Measurements from ENCODE around the gene KLRF1. TPM values are rescaled to one million over a fixed set of nuclear protein-coding genes. Genes with fewer than 3 reads are reported as not detected.

The KLRF1 gene
- total and polyA plus RNA-seq, 2 experiments from 2014 or later: 0.50 TPM; not detected in 1

DNA sequence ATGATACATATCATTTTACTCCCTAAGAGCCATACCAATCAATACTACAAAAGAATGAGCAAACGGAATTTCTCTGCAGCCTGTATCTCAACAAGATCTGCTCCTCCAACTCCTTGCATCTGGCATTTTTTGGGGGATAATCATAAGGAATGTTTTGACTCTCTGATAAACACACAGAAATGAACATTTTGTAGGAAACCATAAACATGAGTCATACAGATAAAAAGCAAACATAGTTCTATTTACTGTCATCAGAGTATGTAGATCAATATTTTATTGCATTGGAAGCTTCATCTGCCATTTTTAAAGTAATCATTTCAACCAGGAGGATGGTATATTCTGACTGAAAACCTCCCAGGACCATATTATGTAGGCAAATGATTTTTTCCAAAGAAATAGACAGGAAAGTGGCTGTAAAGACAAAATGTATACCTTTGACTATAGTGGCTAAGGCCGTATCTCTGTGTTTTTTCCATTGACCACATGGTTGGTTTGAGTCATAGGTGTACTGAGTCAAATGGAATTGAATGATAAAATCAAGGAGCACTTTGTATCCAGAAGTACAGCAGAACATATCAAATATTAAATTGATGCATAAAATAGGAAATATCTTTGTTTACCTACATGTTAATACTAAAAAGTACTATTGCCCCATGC, 34.2 kb upstream of the KLRF1 start (continued):
- TF ChIP-seq CTCF (conservative IDR thresholded peaks at IDR 0.05; ENCODE audit: low read depth in 2 of 2) (no peak), REST (IDR thresholded peaks at IDR 0.05; ENCODE audit: unreplicated experiment) (no peak), ZNF114 (CRISPR knock-in tag; IDR thresholded peaks at IDR 0.05) (no peak), ETS1 (IDR thresholded peaks at IDR 0.05) (no peak), NANOG (IDR thresholded peaks at IDR 0.05; ENCODE audit: borderline replicate concordance) (no peak), EZH2phosphoT487 (IDR thresholded peaks at IDR 0.05; ENCODE audit: unreplicated experiment) (no peak)

GRCh38 chr12:9793779-9794395, 33.4 kb upstream of the KLRF1 start:
- Mint-ChIP-seq H3K4me1 (peaks cover 29% of the 10 kb centered on the region), H3K27ac (no peak overlapping the region; the same call in 1 of the 2 replicates), H3K9me3 (peaks cover 12% of the 10 kb centered on the region), H3K36me3 (ENCODE audit: low read depth) (peaks cover 13% of the 10 kb centered on the region; the same call in 2 of the 3 replicates), H3K4me3 (no peak overlapping the region), H3K27me3 (ENCODE audit: insufficient read depth, low read depth, poor library complexity) (no peaks in the 10 kb centered on the region)
- Histone ChIP-seq H2AFZ (no peak overlapping the region), H3K4me1 (ENCODE audit: insufficient read depth) (peaks cover 22% of the 10 kb centered on the region; the same call in 1 of the 2 replicates), H3K9me2 (ENCODE audit: insufficient read depth) (no peaks in the 10 kb centered on the region), H4K20me1 (replicated peaks; ENCODE audit: insufficient read depth) (no peaks in the 10 kb centered on the region), H3K4me3 (no peak overlapping the region), H3K27ac (ENCODE audit: low read depth) (no peak overlapping the region), H3K4me2 (no peak overlapping the region), H3K79me2 (replicated peaks; ENCODE audit: insufficient read depth) (no peaks in the 10 kb centered on the region), H3K36me3 (ENCODE audit: insufficient read depth) (no peaks in the 10 kb centered on the region), H3F3A (replicated peaks; ENCODE audit: low read depth) (no peaks in the 10 kb centered on the region), H3K27me3 (ENCODE audit: insufficient read depth) (no peaks in the 10 kb centered on the region)
- DNase-seq (ENCODE audit: low spot score) (no peak), ATAC-seq (no peak)
- TF ChIP-seq ZNF114 (CRISPR knock-in tag; IDR thresholded peaks at IDR 0.05) (no peak), STAT1 (IDR thresholded peaks at IDR 0.05; ENCODE audit: unreplicated experiment) (no peak), ZNF462 (CRISPR knock-in tag; IDR thresholded peaks at IDR 0.05) (no peak), CTCF (conservative IDR thresholded peaks at IDR 0.05; ENCODE audit: low read depth in 2 of 2) (no peak)

Measured in GM23338 (cell line).